HG02973 (cell line): ENCODE results near the gene HOXB5.

Experiments
- ATAC-seq: cut with Tn5 transposase; IDR thresholded peaks from one replicate; pipeline ENCODE4 v1.9.1; 2021; ENCODE audit warnings: moderate library complexity; ENCODE audit not compliant: unreplicated experiment

HOXB5 gene

GRCh38 chr17:48593126-48593829, at the start of gene HOXB5:
Gene HOXB5, minus strand, starts transcription at chr17:48593779. Its CDS starts 97 bp downstream, at chr17:48593682.
- no peak for ATAC-seq

- ATAC-seq, result no peak
Observed at GRCh38 chr17:48642843-48643696, 49.5 kb upstream of the HOXB5 start.

- no peak for ATAC-seq
Observed at GRCh38 chr17:48642059-48642842, 48.7 kb upstream of the HOXB5 start.

GRCh38 chr17:48641541-48642058, 48.0 kb upstream of the HOXB5 start:
- no peak for ATAC-seq

GRCh38 chr17:48640858-48641180, 47.2 kb upstream of the HOXB5 start:
- ATAC-seq, result no peak

- ATAC-seq, result no peak
Observed at GRCh38 chr17:48639982-48640857, 46.6 kb upstream of the HOXB5 start.

- no peak for ATAC-seq
Observed at GRCh38 chr17:48639136-48639535, 45.6 kb upstream of the HOXB5 start.

- ATAC-seq, result no peak
Observed at GRCh38 chr17:48637323-48638260, 44.0 kb upstream of the HOXB5 start.

GRCh38 chr17:48636177-48637018, 42.8 kb upstream of the HOXB5 start:
- ATAC-seq, result no peak

- ATAC-seq, result no peak
Observed at GRCh38 chr17:48634493-48635208, 41.1 kb upstream of the HOXB5 start.

GRCh38 chr17:48633266-48633677, 39.7 kb upstream of the HOXB5 start:
- no peak for ATAC-seq

GRCh38 chr17:48632579-48633265, 39.1 kb upstream of the HOXB5 start:
- ATAC-seq, result no peak

GRCh38 chr17:48631693-48632578, 38.4 kb upstream of the HOXB5 start:
- ATAC-seq, result no peak

- ATAC-seq, result no peak
Observed at GRCh38 chr17:48630925-48631692, 37.5 kb upstream of the HOXB5 start.
